Measurements from ENCODE around the gene SLX4IP.

DNA sequence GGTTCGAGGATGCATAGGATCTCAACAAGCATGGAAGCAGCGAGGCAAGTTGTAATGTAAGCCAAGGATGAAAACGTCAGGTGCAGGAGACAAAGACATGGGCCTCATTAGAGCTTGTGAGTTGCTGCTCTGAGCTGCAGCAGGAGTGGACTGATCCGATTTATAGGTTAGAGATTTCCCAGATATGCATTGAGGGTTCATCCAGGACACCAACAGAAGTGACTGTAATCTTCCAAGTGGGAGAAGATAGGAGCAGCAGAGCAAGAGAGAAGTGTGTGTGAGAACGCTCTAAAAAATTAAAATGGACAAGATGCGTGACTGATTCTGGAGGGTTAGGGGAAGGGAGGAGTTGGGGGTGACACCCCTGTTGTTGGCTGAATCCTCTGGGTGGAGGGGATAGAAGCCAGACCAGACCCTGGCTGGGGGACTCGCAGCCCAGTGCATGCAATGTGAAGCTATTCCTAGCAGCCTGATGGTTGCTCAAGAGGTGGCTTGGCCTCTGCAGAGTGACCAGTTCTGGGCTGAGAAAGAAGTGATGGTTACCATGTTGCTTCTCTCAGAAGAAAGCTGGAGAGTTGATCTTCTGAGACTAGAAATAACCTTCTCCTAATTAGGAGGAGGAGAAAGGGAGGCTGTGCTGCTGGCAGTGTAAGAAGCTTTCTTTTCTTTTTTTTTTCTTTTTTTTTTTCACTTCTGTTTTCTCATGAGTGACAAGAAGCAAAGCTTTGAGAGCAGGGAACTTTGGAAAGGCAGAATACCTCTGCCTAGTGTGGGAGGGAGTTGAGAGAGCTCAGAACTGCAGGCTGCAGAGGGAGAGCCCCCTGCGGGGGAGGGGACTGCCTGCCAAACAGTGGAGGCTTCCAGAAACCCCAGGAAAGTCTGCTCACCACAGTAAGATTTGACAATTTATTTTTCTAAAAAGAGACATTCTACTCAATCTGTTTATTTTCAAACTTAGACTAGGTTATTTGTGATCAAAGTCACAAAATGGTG lies 116.9 kb downstream of the SLX4IP start:
- TF ChIP-seq, protein P1, sequence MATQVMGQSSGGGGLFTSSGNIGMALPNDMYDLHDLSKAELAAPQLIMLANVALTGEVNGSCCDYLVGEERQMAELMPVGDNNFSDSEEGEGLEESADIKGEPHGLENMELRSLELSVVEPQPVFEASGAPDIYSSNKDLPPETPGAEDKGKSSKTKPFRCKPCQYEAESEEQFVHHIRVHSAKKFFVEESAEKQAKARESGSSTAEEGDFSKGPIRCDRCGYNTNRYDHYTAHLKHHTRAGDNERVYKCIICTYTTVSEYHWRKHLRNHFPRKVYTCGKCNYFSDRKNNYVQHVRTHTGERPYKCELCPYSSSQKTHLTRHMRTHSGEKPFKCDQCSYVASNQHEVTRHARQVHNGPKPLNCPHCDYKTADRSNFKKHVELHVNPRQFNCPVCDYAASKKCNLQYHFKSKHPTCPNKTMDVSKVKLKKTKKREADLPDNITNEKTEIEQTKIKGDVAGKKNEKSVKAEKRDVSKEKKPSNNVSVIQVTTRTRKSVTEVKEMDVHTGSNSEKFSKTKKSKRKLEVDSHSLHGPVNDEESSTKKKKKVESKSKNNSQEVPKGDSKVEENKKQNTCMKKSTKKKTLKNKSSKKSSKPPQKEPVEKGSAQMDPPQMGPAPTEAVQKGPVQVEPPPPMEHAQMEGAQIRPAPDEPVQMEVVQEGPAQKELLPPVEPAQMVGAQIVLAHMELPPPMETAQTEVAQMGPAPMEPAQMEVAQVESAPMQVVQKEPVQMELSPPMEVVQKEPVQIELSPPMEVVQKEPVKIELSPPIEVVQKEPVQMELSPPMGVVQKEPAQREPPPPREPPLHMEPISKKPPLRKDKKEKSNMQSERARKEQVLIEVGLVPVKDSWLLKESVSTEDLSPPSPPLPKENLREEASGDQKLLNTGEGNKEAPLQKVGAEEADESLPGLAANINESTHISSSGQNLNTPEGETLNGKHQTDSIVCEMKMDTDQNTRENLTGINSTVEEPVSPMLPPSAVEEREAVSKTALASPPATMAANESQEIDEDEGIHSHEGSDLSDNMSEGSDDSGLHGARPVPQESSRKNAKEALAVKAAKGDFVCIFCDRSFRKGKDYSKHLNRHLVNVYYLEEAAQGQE (IDR thresholded peaks at IDR 0.05; ENCODE audit: insufficient read depth in 1 of 2, low read depth in 2 of 2, low read length in 2 of 2): no peak
- TF ChIP-seq POLR2AphosphoS5 (IDR thresholded peaks at IDR 0.05; ENCODE audit: low read depth, low read length) (no peak), TAF1 (IDR thresholded peaks at IDR 0.05; ENCODE audit: borderline replicate concordance, insufficient read depth, low read length) (no peak)

Measured in PFSK-1 (cell line).